Measurements from ENCODE around the gene RPL10A. TPM values are rescaled to one million over a fixed set of nuclear protein-coding genes. Genes with fewer than 3 reads are reported as not detected.

RPL10A gene
- total RNA-seq, 1 experiment from 2014 or later = 1,082 TPM

- H3K4me1 Mint-ChIP-seq (ENCODE audit: low read depth, unreplicated experiment) = peaks cover 15% of the 10 kb centered on the region
- intact Hi-C loops (cut with micrococcal nuclease; ENCODE audit: unreplicated experiment) = no loop called here
- CTCF ChIA-PET = interaction anchor here (1.6 kb wide), 1 partner anchor 29 kb away, joined by 10 read pairs; no protein-coding TSS in a partner anchor
- peaks cover 12% of the 10 kb centered on the region for H3K36me3 Mint-ChIP-seq (ENCODE audit: insufficient read depth, unreplicated experiment)
- no peak for TF ChIP-seq CTCF (IDR thresholded peaks at IDR 0.05; ENCODE audit: insufficient read depth in 1 of 2, low read depth in 1 of 2, low read length in 1 of 2, severe bottlenecking in 1 of 2, unreplicated experiment in 1 of 2)
- H3K4me1 ChIP-seq = peaks cover 5% of the 10 kb centered on the region
- H3K27me3 ChIP-seq (replicated peaks; ENCODE audit: control insufficient read depth, insufficient read depth, low read length) = no peaks in the 10 kb centered on the region
- H3K27me3 Mint-ChIP-seq (ENCODE audit: insufficient read depth, unreplicated experiment) = no peaks in the 10 kb centered on the region
- no TSS peak for BruUV-seq (replicated peaks)
- no peaks in the 10 kb centered on the region; the same call in 1 of the 2 replicates for H3K36me3 ChIP-seq (ENCODE audit: control insufficient read depth, insufficient read depth, low read length)
- H3K27ac Mint-ChIP-seq (ENCODE audit: unreplicated experiment) = no peak overlapping the region
- H3K9me3 Mint-ChIP-seq (ENCODE audit: unreplicated experiment) = no peaks in the 10 kb centered on the region
- H3K4me3 ChIP-seq (ENCODE audit: low read depth, low read length) = no peak overlapping the region
- no peaks in the 10 kb centered on the region for H3K9me3 ChIP-seq
- H3K4me3 Mint-ChIP-seq (ENCODE audit: unreplicated experiment) = no peak overlapping the region
- no peak for DNase-seq
- POLR2A ChIA-PET = interaction anchor here (0.6 kb wide), 1 partner anchor 29 kb away, joined by 3 read pairs; no protein-coding TSS in a partner anchor
Observed at GRCh38 chr6:35419961-35420360, 48.2 kb upstream of the RPL10A start.

GRCh38 chr6:35425284-35425683, 42.9 kb upstream of the RPL10A start:
- intact Hi-C loops (cut with micrococcal nuclease; ENCODE audit: unreplicated experiment) = no loop called here
- Histone ChIP-seq H3K36me3 (ENCODE audit: control insufficient read depth, insufficient read depth, low read length) (no peaks in the 10 kb centered on the region), H3K4me3 (ENCODE audit: low read depth, low read length) (no peak overlapping the region), H3K4me1 (no peaks in the 10 kb centered on the region; the same call in 1 of the 2 replicates), H3K27me3 (replicated peaks; ENCODE audit: control insufficient read depth, insufficient read depth, low read length) (no peaks in the 10 kb centered on the region), H3K9me3 (no peaks in the 10 kb centered on the region)
- peaks cover 4% of the 10 kb centered on the region for H3K36me3 Mint-ChIP-seq (ENCODE audit: insufficient read depth, unreplicated experiment)
- no peaks in the 10 kb centered on the region for H3K27me3 Mint-ChIP-seq (ENCODE audit: insufficient read depth, unreplicated experiment)
- no peak for DNase-seq
- no peaks in the 10 kb centered on the region for H3K4me1 Mint-ChIP-seq (ENCODE audit: low read depth, unreplicated experiment)
- H3K9me3 Mint-ChIP-seq (ENCODE audit: unreplicated experiment) = peaks cover 10% of the 10 kb centered on the region
- no peak overlapping the region for H3K27ac Mint-ChIP-seq (ENCODE audit: unreplicated experiment)
- no peak for TF ChIP-seq CTCF (IDR thresholded peaks at IDR 0.05; ENCODE audit: insufficient read depth in 1 of 2, low read depth in 1 of 2, low read length in 1 of 2, severe bottlenecking in 1 of 2, unreplicated experiment in 1 of 2)
- ChIA-PET POLR2A (no interaction called here), CTCF (no interaction called here)
- H3K4me3 Mint-ChIP-seq (ENCODE audit: unreplicated experiment) = no peak overlapping the region
- no TSS peak for BruUV-seq (replicated peaks)

- H3K36me3 ChIP-seq (ENCODE audit: control insufficient read depth, insufficient read depth, low read length) = no peaks in the 10 kb centered on the region
- Mint-ChIP-seq H3K9me3 (ENCODE audit: unreplicated experiment) (peaks cover 10% of the 10 kb centered on the region), H3K36me3 (ENCODE audit: insufficient read depth, unreplicated experiment) (peaks cover 4% of the 10 kb centered on the region), H3K27ac (ENCODE audit: unreplicated experiment) (no peak overlapping the region), H3K4me3 (ENCODE audit: unreplicated experiment) (no peak overlapping the region), H3K4me1 (ENCODE audit: low read depth, unreplicated experiment) (no peaks in the 10 kb centered on the region), H3K27me3 (ENCODE audit: insufficient read depth, unreplicated experiment) (no peaks in the 10 kb centered on the region)
- BruUV-seq (replicated peaks) = no TSS peak
- no peak for DNase-seq
- H3K4me1 ChIP-seq = no peaks in the 10 kb centered on the region; the same call in 1 of the 2 replicates
- ChIA-PET POLR2A (no interaction called here), CTCF (no interaction called here)
- H3K4me3 ChIP-seq (ENCODE audit: low read depth, low read length) = no peak overlapping the region
- intact Hi-C loops (cut with micrococcal nuclease; ENCODE audit: unreplicated experiment) = no loop called here
- H3K27me3 ChIP-seq (replicated peaks; ENCODE audit: control insufficient read depth, insufficient read depth, low read length) = no peaks in the 10 kb centered on the region
- TF ChIP-seq CTCF (IDR thresholded peaks at IDR 0.05; ENCODE audit: insufficient read depth in 1 of 2, low read depth in 1 of 2, low read length in 1 of 2, severe bottlenecking in 1 of 2, unreplicated experiment in 1 of 2) = no peak
- no peaks in the 10 kb centered on the region for H3K9me3 ChIP-seq
Observed at GRCh38 chr6:35426074-35426473, 42.1 kb upstream of the RPL10A start.

All from Caco-2 (cell line).